Stimulated activated CD4-positive, alpha-beta T cell treated with anti-CD3 and anti-CD28 coated beads, Interleukin-15, amount 100 ng/mL, for 1 hour (primary cell): ENCODE data around the gene DHRS11.
A peak's percentile ranks its signal among the peaks of the same experiment; 100 is the strongest.

Experiments
- DNase-seq, 2 donors: peaks; one replicate each; pipeline ENCODE4 v3.0.0-alpha.2; 2020; ENCODE audit warnings: low read depth in 1 of 2, low spot score in 1 of 2

The DHRS11 gene

GRCh38 chr17:36613155-36613554 is 21.5 kb downstream of the DHRS11 start:
- no peak for DNase-seq

GRCh38 chr17:36614081-36614480 is 22.4 kb downstream of the DHRS11 start:
- no peak for DNase-seq

- DNase-seq = no peak
These were observed 23.3 kb downstream of the DHRS11 start for GRCh38 chr17:36614933-36615332.

DNA sequence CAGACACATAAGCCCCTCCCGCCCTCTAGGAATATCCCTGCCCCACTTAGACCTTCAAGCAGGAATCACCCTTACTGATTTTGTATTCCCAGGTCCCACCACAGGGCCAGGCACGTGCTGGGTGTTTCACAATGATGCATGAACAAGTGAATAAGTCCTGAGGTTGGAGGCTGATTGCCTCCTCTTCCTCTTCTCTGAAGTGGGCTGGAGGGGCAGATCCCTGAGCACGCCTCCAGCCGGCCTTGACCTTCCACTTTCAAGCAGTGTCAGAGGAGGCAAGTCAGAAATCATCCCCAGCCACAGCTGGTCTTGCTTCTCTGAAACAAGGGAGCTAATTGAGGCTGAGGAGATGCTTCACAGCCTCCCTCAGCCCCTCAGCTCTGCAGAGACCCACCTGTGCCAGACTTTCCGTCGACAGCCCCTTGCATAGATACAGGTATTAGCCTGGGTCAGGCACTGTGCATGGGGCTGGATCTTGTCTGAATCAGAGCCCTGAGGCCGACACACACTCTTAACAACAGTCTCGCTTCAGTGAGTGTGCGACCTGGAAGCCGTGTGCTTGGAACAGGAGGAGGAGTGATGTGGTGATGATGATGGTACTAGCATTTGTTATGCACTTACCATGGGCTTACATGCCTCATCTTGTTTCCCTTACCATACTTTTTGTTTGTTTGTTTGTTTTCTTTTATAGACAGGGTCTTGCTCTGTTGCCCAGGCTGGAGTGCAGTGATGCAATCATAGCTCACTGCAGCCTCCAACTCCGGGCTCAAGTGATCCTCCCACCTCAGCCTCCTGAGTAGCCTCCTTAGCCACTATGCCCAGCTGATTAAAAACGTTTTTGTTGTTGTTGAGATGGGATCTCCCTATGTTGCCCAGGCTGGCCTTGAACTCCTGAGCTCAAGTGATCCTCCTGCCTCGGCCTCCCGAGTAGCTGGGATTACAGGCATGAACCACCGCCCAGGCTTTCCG is 24.7 kb downstream of the DHRS11 start:
- DNase-seq = no peak

GRCh38 chr17:36617773-36618172 is 26.1 kb downstream of the DHRS11 start:
- DNase-seq = no peak

- no peak for DNase-seq
These were observed 31.6 kb downstream of the DHRS11 start for GRCh38 chr17:36623281-36623680.

- DNase-seq = no peak
These were observed 33.5 kb downstream of the DHRS11 start for GRCh38 chr17:36625188-36625587.

DNA sequence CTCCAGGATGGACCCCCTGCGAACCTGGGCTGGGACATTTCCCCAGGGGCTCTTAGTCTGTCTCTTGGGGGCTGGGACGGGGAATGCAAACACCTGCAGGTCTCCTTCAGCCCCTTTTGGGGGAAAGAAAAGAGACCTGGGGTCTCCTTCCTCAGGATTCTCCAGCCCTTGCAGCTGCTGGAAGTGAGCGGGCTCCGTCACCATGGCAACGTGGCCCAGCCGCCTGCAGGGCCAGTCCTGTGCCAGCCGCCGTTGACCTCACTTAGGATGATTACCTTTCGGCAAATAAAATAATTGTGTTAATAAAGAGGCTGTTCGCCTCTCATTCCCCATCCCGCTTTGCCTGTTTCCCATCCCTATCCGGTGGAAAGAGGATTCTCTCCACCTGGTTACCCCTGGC is 35.4 kb downstream of the DHRS11 start:
- no peak for DNase-seq

GRCh38 chr17:36628576-36628975 is 36.9 kb downstream of the DHRS11 start:
- DNase-seq = no peak

DNA sequence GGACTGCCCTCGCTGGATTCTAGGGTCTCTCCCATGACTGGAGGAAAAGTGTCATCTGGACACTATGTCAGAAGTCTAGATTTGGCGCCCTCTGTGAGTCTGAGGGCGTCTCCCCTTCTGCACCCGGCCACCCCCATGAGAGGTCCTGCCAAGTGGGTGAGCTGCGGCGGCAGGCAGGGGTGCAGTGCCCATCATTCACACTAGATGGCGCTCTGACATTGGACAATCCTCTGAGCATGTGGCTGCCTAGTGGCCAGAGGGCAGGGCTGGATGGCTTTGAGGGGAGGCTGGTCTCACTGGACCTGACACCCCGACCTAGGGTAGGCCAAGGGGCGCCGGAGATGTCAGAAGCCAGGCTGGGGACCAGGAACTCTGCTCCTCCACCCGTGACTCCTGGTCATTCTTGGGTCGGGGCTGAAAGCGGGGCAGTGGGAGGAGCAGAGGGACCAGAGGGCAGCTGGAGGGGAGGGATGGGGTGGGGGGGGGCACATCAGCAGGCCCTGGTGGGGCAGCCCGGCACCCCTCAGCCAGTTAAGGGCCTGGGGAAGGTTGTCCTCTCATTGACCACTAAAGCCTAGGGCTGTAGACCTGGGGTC is 37.7 kb downstream of the DHRS11 start:
- DNase-seq = peak; percentile 60 to 71

DNA sequence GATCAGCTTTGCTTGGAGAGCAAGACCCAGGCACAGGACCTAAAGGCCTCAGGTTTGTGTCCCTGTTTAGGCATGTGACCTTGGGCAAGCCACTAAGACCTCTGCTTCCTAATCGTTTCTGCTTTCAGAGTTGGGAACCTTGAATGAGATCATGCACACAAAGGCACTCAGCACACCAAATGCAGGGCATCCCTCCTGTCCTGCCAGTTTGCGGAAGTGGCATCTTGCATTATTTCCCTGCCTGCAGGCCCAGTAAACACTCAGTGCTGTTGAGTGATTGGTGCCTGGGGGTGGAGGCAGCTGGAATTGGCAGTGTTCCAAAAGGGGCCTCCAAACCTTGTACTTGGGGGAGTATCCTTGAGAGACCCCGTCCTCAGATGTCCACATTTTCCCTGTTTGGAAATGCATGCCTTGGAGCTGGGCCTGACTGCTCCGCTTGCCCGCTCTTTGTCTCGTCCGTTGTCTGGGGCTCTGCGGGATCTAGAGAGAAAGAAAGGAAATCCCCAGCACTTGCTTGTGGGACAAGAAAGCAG is 38.4 kb downstream of the DHRS11 start:
- DNase-seq = no peak

GRCh38 chr17:36631022-36631421 is 39.3 kb downstream of the DHRS11 start:
- no peak for DNase-seq

- no peak for DNase-seq
These were observed 41.5 kb downstream of the DHRS11 start for GRCh38 chr17:36632916-36633771.

DNA sequence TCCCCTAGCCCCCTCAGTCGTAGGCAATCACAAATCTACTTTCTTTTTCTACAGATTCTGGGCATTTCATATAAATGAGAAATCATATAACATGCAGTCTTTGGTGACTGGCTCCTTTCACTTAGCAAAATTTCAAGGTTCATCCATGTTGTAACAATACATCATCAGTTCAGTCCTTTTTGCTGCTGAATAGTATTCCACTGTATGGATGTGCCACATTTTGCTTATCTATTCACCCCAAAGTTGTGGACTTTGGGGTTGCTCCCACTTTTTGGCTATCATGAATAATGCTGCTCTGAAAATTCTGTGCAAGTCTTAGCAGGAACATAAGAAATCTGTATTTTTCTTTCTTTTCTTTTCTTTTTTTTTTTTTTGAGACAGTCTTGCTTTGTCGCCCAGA is 48.7 kb downstream of the DHRS11 start:
- no peak for DNase-seq

- no peak for DNase-seq
These were observed 49.2 kb downstream of the DHRS11 start for GRCh38 chr17:36640836-36641235.

GRCh38 chr17:36641331-36641876 is 49.7 kb downstream of the DHRS11 start:
- DNase-seq = no peak

DNA sequence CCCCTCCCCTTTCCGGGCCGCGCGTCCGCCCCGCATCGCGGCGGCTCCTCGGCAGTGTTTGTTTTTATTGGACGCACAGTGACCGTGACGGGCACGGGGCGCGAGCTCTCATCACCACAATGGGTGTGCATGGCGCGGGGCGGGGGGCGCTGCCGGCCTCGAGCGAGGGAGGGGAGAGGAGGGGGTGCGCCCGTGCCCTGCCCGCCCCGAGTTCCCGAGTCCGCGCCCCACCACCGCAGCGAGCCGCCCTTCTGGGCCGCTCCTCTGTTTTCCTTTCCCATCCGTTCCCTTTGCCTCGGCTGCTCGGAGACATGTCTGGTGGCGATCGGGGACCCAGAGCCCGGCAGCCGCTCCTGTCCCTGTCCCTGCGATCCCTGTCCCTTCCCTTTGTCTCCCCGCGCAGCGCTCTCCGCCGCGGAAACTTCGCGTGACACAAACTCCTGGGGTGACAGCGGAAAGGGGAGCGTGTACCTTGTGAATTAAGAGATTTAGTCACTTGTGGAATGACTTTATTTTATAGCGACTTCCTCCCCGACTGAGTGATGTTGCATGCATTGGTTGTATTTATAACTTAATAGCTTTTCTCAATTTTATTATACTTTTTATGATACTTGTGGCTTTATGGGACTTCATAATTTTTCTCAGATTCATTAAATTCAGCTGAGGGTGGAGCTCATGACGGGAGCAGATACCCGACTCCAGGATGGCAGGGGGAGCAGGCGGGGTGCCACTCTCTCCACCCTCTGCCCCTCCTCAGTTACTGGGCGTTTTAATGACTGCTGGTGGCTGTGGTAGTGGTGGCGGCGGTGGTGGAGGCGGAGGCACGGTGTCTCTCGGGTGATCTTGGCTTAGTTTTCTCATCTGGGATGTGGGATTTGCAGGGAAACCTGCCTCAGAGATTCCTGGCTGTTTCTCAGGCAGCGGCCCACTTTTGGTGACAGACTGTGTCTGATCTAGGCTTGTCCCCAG is 50.5 kb downstream of the DHRS11 start:
- DNase-seq = no peak

DNA sequence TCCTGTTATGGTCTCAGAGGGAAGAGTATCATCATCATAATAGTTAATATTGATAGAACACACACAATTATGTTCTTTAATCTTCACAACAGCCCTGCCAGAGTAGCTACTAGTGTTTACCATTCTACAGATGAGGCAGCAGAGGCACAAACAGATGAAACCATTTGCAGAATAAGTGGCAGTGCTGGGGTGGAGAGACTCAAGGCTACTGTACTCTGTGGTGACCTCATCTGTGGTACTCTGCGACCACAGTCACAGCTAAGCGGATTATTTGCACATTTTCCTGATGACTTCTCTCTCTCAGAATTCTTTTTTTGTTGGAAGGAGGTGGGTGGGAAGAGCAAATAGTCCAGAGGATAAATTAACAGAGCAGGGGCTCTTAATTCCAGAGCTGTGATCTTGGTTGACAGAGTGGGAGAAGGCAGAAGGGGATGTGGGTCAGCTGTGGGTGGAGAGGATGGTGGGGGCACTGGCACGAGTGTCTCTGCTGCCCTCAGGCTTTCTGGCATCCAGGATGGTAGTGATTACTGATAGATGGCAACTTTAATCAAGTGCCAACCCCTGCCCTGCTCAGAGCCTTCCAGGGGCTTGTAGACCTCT is 51.5 kb downstream of the DHRS11 start:
- DNase-seq = no peak

DNA sequence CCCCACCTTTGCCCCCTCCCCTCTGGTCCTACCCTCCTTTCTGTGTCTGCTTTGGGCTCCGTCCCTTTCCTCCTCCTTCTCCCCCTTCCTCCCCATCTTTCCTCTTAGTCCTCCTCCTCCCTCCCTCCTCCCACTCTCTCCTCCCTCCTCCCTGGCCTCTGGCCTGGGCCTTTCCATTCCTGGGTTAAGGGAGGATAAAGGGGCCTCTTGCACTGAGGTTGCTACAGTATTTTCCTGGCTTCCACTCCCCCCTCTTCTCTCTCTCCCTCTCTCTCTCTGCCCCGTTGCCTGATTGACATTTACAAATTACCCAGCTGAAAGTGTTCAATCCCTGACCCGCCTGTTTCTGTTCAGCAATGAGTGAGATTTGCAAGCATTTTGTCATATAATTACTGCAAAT is 53.7 kb downstream of the DHRS11 start:
- DNase-seq = no peak

GRCh38 chr17:36647636-36648035 is 56.0 kb downstream of the DHRS11 start:
- DNase-seq = no peak
